Pancreas (tissue), 10 donors: ENCODE data around the gene PCDHA1. TPM values are rescaled to one million over a fixed set of nuclear protein-coding genes. Genes with fewer than 3 reads are reported as not detected.

Source experiments
- ATAC-seq, 4 donors: fragments of 200-7000 bp; cut with Tn5 transposase; one replicate each; pipeline versions ENCODE4 v1.8.0 to v1.9.1; 2020; ENCODE audit warnings: mild to moderate bottlenecking in 4 of 4, moderate library complexity in 4 of 4
- DNase-seq, 6 donors: peaks; one replicate each; pipeline ENCODE4 v3.0.0-alpha.2; 2020
- FAIRE-seq: peaks from 2 replicates; lab custom pipeline; 2012; peaks lifted over from hg19 to GRCh38; lab: Jason Lieb, UNC
- H3K27ac ChIP-seq, 4 donors: fragments of 200-600 bp; sonication (generic); 1 replicate in 3 of 4; 2 replicates in 1 of 4; pipeline versions ENCODE4 v1.5.0 to v1.8.0; 2020
- H3K27me3 ChIP-seq, 4 donors: fragments of 200-600 bp; one replicate each; pipeline ENCODE4 v1.8.0; 2021
- H3K36me3 ChIP-seq, 3 donors: fragments of 200-600 bp; sonication (generic) in 1 of 3; one replicate each; pipeline versions ENCODE4 v1.5.0 to v1.8.0; 2020 to 2021
- H3K4me1 ChIP-seq, 3 donors: fragments of 200-600 bp; one replicate each; pipeline ENCODE4 v1.8.0; 2021
- H3K4me3 ChIP-seq, 4 donors: fragments of 200-600 bp; sonication (generic) in 2 of 4; one replicate each; pipeline versions ENCODE4 v1.5.0 to v1.8.0; 2020 to 2021
- H3K9me3 ChIP-seq, 4 donors: fragments of 200-600 bp; one replicate each; pipeline ENCODE4 v1.8.0; 2021
- CTCF ChIP-seq, 4 donors: fragments of 200-600 bp; sonication (generic) in 3 of 4; IDR thresholded peaks; one replicate each; pipeline versions ENCODE4 v1.5.0 to v1.8.0; 2021; ENCODE audit warnings: antibody characterized with exemption in 4 of 4
- WGBS, 2 donors: extraction: QIAGEN DNeasy Blood & Tissue Kit; methylation state at CpG; one replicate each; pipeline ENCODE4 v1.1.7; 2013; 5-methylcytosine and 5-hydroxymethylcytosine counted together
- intact Hi-C, 3 donors: fragments of 100-400 bp; cut with DNase I; formaldehyde crosslinking; loops; one replicate each; pipeline versions ENCODE4 v1.11.1 to v1.14.2; 2022
- polyA plus RNA-seq, 2 donors: library from polyadenylated mRNA; stranded (reverse); fragments of 200-250 nt; gene quantifications; one replicate each; pipeline ENCODE4 v1.2.3, GENCODE V29; 2013
- total RNA-seq, 6 donors: library from RNA; stranded (reverse); fragmentation: NEBNext Ultra II Directional in 4 of 6; extraction: Animal tissue kit (Norgen Biotek cat#: 25700) in 4 of 6; gene quantifications; one replicate each; pipeline versions ENCODE4 v1.2.1 to v1.2.4, GENCODE V29; 2021 to 2023
- donor health status: healthy with polysubstance abuse.
- donor health status: DM: no; HTN: no; CAD: no; lungs with moderate emphysema.
- donor health status: DM: no; HTN: no; CAD: no.
- donor health status: control.
- donor health status: control.
- donor health status: Bipolar disorder and iron deficiency.
- donor health status: DM: yes; HTN: yes; CAD: no.
- donor health status: DM: no; HTN: no; CAD: no.
- donor health status: DM: no; HTN: no; CAD: no.
- donor health status: DM: yes; HTN: yes; CAD: no.

The PCDHA1 gene
- total and polyA plus RNA-seq, 8 donors, result 0.03 to 0.47 (median 0.09) TPM; not detected in 2

DNA sequence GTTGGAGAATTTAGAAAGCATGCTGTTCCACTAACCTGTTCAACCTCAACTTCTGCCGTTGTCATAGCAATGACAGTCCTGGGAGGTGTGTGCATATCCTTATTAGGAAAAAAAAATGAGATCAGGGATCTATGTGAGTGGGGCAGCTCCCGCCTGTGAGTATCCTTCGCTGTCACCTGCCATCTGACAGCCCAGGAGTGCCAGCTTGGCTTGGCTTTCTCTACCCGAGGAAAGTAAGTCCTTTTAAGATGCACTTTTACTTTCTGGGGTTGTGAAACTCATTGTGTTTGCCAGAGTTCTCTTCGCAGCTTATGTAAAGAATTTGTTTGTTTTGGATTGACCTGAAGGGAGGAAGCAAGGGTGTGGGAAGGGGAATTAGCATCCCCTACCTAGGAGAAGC lies 202.2 kb downstream of the PCDHA1 start:
- Histone ChIP-seq H3K9me3 (no peaks in the 10 kb centered on the region), H3K4me3 (no peak overlapping the region), H3K27me3 (no peaks in the 10 kb centered on the region), H3K27ac (no peak overlapping the region), H3K4me1 (no peaks in the 10 kb centered on the region), H3K36me3 (no peaks in the 10 kb centered on the region)
- WGBS, 2 donors, result 42% methylated on average over 5 of the region's 5 CpGs
- no peak for FAIRE-seq
- no peak for TF ChIP-seq CTCF (IDR thresholded peaks at IDR 0.05)
- intact Hi-C loops, result no loop called here
- ATAC-seq, result no peak
- DNase-seq, result no peak

- no peak for FAIRE-seq
- 65 to 71% methylated on average over 5 of the region's 5 CpGs for WGBS, 2 donors
- no peak overlapping the region for H3K27ac ChIP-seq
Measured at GRCh38 chr5:140988608-140989007, 202.7 kb downstream of the PCDHA1 start.

GRCh38 chr5:140989254-140990020 lies 203.5 kb downstream of the PCDHA1 start:
- no peaks in the 10 kb centered on the region for H3K36me3 ChIP-seq
- WGBS, 2 donors, result 56 to 76% methylated on average over 7 of the region's 7 CpGs
- FAIRE-seq, result no peak
- H3K27me3 ChIP-seq, result no peaks in the 10 kb centered on the region
- no peak overlapping the region for H3K27ac ChIP-seq
- intact Hi-C loops, result no loop called here
- TF ChIP-seq CTCF (IDR thresholded peaks at IDR 0.05), result no peak
- ATAC-seq, result no peak
- H3K4me3 ChIP-seq, result no peak overlapping the region
- no peak for DNase-seq
- no peaks in the 10 kb centered on the region for H3K9me3 ChIP-seq
- H3K4me1 ChIP-seq, result no peaks in the 10 kb centered on the region

More at GRCh38 chr5:140988608-140989007, 202.7 kb downstream of the PCDHA1 start:
- ATAC-seq (no peak), DNase-seq (no peak)
- H3K27me3 ChIP-seq, result no peaks in the 10 kb centered on the region
- no peak for TF ChIP-seq CTCF (IDR thresholded peaks at IDR 0.05)
- intact Hi-C loops, result no loop called here
- no peaks in the 10 kb centered on the region for H3K36me3 ChIP-seq
- H3K9me3 ChIP-seq, result no peaks in the 10 kb centered on the region
- H3K4me1 ChIP-seq, result no peaks in the 10 kb centered on the region
- H3K4me3 ChIP-seq, result no peak overlapping the region

GRCh38 chr5:140992828-140993227 lies 206.9 kb downstream of the PCDHA1 start:
- intact Hi-C loops, result no loop called here

More at GRCh38 chr5:140992828-140993227, 206.9 kb downstream of the PCDHA1 start:
- FAIRE-seq (no peak), ATAC-seq (no peak), DNase-seq (no peak)
- no peak for TF ChIP-seq CTCF (IDR thresholded peaks at IDR 0.05)
- 46 to 57% methylated on average over 2 of the region's 2 CpGs for WGBS, 2 donors
- Histone ChIP-seq H3K36me3 (no peaks in the 10 kb centered on the region), H3K27me3 (no peaks in the 10 kb centered on the region), H3K27ac (no peak overlapping the region), H3K9me3 (no peaks in the 10 kb centered on the region), H3K4me3 (no peak overlapping the region), H3K4me1 (no peaks in the 10 kb centered on the region)
